Measurements from ENCODE around the gene MICA.

- TF ChIP-seq CTCF (IDR thresholded peaks at IDR 0.05) = no peak
- TF ChIP-seq POLR2A (IDR thresholded peaks at IDR 0.05) = no peak
These were observed 14.9 kb downstream of the MICA start for GRCh38 chr6:31418251-31418650.

Measured in body of pancreas (tissue), 4 donors.